Gastroesophageal sphincter (tissue), 3 donors: ENCODE data around the gene FANCF.
"Not testable (repeated sequence)": the region's sequence is repeated elsewhere in the genome, so short reads cannot be mapped to it uniquely, and the experiment has no call there.

Experiments
- CTCF ChIP-seq, 4 experiments: fragments of 200-600 bp in 2 of 4; fragments of 450-650 bp in 2 of 4; sonication (generic) in 1 of 4; IDR thresholded peaks; one replicate each; pipeline ENCODE4 v1.5.1; 2017 to 2019; ENCODE audit warnings: antibody characterized with exemption in 4 of 4, mild to moderate bottlenecking in 2 of 4, moderate library complexity in 2 of 4
- EP300 ChIP-seq: sonication (generic); formaldehyde crosslinking; IDR thresholded peaks from one replicate; pipeline ENCODE4 v1.6.1; 2017; ENCODE audit warnings: antibody characterized with exemption, mild to moderate bottlenecking
- POLR2A ChIP-seq, 2 donors: fragments of 450-650 bp; IDR thresholded peaks; one replicate each; pipeline ENCODE4 v1.6.1; 2017; ENCODE audit warnings: antibody characterized with exemption in 2 of 2, mild to moderate bottlenecking in 2 of 2, moderate library complexity in 1 of 2
- POLR2AphosphoS5 ChIP-seq: sonication (generic); formaldehyde crosslinking; IDR thresholded peaks from one replicate; pipeline ENCODE4 v1.6.1; 2017; ENCODE audit warnings: antibody characterized with exemption

- not testable (repeated sequence) for TF ChIP-seq CTCF (IDR thresholded peaks at IDR 0.05); POLR2A (IDR thresholded peaks at IDR 0.05); POLR2AphosphoS5; EP300
These were observed 26.7 kb upstream of the FANCF start for GRCh38 chr11:22652346-22652745.
